GM12891 (cell line): ENCODE data around the gene MBLAC2.

Source experiments
- PAX5 ChIP-seq: IDR thresholded peaks from 2 replicates; pipeline ENCODE4 v1.6.1; 2011; ENCODE audit warnings: low read length, moderate library complexity, mild to moderate bottlenecking; ENCODE audit not compliant: insufficient read depth, severe bottlenecking
- POLR2A ChIP-seq: IDR thresholded peaks from 2 replicates; pipeline ENCODE4 v1.6.1; 2011; ENCODE audit warnings: low read depth, low read length, control low read depth
- POLR2AphosphoS5 ChIP-seq: IDR thresholded peaks from 2 replicates; pipeline ENCODE4 v1.6.1; 2011; ENCODE audit warnings: low read depth, low read length, control low read depth
- POU2F2 ChIP-seq: IDR thresholded peaks from 2 replicates; pipeline ENCODE4 v1.6.1; 2011; ENCODE audit warnings: low read depth, mild to moderate bottlenecking, control low read depth, low read length, moderate library complexity
- SPI1 ChIP-seq: IDR thresholded peaks from 2 replicates; pipeline ENCODE4 v1.6.1; 2011; ENCODE audit warnings: low read depth, low read length, control low read depth
- TAF1 ChIP-seq: IDR thresholded peaks from 2 replicates; pipeline ENCODE4 v1.6.1; 2011; ENCODE audit warnings: low read depth, low read length, control low read depth

GRCh38 chr5:90479611-90480385, 5.2 kb upstream of the MBLAC2 start:
- no peak for TF ChIP-seq POLR2A
- TF ChIP-seq TAF1: no peak
- no peak for TF ChIP-seq POLR2AphosphoS5
- TF ChIP-seq PAX5: no peak
- no peak for TF ChIP-seq SPI1
- TF ChIP-seq POU2F2: no peak
